NK-92 (cell line): ENCODE results near the gene RNASEH1.
"Not testable (repeated sequence)": the region's sequence is repeated elsewhere in the genome, so short reads cannot be mapped to it uniquely, and the experiment has no call there.

Source experiments
- DNase-seq: peaks from one replicate; lab custom pipeline; 2025; ENCODE audit not compliant: unreplicated experiment; lab: John Stamatoyannopoulos, UW

RNASEH1 gene

DNA sequence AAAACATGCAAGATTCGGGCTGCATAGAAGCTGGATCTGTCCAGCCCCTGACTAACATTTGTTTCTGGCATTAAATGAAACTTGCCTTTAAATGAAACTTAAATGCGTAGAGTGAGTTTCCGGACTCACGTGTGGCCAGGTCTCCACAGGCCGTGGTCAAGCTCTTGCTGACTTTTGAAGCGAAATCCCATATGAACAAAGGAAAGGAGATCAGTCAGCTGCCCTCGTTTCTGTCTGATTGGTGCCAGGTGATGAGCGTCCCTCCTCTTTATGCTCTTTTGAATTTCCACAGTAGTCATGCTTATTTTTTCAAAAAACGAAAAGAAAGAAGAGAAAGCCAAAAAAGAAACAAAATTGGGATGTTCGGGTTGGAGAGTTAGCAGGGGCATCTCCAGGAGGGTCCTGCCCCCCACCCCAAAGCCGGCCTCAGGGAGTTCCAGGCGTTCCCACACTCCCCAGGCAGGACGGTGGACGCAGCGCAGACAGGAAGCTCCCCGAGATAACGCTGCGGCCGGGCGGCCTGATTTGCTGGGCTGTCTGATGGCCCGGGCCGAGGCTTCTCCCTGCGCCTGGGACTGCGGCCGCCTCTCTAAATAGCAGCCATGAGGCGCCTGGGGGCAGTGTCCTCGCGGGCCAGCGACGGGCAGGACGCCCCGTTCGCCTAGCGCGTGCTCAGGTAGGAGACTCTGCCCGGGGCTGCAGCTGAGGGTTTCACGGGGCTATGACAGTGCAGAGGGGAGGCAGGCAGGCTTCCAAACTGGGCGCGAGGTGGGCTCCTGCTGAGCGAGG, 36.6 kb upstream of the RNASEH1 start, which contains the start of gene COLEC11:
COLEC11 (plus strand) TSS at position 620 of the 789 bp plus-strand sequence. CDS start 9,229 bp downstream, outside the sequence.
- DNase-seq: no peak

DNA sequence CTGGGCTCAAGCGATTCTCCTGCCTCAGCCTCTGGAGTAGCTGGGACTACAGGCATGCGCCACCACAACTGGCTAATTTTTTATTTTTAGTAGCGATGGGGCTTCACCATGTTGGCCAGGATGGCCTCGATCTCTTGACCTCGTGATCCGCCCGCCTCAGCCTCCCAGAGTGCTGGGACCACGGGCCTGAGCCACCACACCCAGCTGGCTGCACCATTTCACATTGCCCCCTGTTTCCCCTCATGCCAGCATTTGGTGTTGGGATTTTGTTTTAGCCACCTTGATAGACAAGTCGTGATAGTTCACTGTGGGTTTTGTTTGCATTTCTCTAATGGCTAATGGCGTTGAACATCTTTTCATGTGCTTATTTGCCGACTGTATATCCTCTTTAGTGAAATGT, 31.0 kb upstream of the RNASEH1 start:
- no peak for DNase-seq

DNA sequence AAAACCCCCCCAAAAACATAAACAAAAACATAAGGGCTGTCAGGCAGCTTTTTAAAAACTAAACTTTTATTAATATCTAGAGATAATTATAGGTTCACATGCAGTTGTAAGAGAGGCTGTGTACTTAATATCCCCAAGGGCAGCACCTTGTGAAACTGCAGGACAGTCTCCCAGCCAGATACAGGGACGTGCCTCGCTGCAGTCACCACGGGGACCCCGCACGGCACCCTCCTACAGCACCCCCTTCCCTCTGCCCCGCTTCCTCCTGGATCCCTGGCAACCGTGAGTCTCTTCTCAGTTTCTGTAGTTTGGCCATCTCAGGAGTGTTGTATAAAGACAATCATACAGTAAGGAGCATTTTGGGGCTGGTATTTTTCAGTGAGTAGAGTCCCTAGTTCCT, 30.0 kb upstream of the RNASEH1 start:
- DNase-seq: no peak

DNA sequence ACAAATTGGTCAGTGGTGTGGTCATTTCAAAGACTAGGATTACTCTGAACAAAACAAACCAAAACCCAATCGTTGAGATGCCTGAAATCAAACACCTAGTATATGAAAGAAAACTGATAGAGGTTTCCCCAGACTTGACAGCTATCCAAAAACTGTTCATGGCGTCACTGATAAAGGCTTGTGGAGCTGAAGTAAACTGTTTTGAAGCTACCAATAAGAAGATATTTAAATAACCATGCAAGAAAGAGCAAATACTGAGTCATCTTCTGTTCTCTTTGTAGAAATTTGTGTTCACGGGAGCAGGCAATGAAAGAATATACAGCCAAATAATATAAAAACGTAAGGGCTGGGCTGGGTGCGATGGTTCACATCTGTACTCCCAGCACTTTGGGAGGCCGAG, 29.3 kb upstream of the RNASEH1 start:
- no peak for DNase-seq

DNA sequence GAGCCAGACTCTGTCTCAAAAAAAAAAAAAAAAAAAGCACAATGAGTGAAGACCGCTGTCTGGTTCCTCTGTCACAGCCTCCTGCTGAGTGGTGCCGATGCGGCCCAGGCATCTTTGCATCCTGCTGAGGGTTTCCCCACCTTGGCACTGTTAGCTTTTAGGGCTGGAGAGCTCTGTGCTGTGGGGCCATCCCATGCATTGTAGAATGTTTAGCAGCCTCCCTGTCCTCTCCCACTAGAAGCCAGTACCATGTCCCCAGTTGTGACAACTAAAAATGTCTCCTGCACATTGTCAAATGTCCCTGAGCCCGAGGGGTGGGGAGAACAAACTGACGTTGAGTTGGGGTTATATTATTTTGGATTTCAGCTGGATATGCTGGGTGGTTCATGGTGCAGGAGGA, 28.9 kb upstream of the RNASEH1 start:
- DNase-seq: no peak

DNA sequence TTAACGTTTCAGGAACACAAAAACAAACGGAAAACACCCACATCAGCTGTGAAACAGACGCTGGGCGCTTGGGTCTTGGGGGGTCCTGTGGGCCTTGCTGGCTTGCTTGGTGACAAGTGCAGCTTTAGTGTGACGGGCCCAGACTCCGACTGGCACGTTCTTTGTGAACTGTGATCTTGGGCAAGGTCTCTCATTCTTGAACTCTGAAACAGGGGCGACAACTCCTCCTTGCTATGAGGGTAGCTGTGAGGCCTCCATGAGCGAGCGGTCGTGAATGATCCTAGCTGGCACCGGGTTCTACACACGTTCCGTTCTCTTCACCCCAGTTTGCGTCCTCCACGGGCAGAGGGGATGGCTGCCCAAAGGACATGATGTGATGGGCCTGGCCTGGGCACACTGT, 28.1 kb upstream of the RNASEH1 start:
- DNase-seq: no peak

DNA sequence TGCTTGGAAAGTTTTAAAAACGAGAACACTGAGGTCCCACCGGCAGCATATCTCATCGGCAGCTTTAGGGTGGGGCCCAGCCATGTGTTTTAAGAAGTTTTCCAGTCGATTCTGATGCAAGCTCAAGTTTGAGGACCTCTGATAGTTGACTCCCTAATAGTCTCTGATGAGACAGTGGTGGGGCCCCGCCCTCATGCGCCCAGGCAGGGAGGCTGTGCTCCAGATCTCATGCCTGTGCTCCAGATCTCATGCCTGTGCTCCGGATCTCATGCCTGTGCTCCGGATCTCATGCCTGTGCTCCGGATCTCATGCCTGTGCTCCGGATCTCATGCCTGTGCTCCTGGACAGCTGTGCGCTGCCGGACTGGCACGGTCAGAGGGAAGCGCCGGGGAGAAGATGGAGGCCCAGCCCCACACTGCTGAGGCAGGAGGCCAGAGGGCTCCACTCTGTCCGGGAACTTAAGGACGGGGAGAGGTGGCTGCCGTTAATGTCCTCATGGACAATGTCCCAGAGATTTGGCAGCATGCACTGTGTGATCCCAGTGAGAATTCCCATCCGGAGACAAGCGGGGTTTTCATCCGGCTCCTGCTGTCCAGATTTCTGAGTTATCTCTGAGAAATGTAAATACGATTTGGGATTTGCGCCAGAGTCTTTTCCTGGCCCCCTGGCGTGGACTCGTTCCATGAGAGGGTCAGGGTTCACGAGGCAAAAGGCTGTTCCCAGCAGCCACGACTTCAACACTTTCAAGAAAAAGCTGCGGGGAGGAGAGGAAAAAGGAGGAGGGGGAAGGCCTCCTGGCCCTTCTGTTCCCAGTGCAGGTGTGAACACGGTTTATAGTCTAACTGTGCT, 27.4 kb upstream of the RNASEH1 start:
- no peak for DNase-seq

DNA sequence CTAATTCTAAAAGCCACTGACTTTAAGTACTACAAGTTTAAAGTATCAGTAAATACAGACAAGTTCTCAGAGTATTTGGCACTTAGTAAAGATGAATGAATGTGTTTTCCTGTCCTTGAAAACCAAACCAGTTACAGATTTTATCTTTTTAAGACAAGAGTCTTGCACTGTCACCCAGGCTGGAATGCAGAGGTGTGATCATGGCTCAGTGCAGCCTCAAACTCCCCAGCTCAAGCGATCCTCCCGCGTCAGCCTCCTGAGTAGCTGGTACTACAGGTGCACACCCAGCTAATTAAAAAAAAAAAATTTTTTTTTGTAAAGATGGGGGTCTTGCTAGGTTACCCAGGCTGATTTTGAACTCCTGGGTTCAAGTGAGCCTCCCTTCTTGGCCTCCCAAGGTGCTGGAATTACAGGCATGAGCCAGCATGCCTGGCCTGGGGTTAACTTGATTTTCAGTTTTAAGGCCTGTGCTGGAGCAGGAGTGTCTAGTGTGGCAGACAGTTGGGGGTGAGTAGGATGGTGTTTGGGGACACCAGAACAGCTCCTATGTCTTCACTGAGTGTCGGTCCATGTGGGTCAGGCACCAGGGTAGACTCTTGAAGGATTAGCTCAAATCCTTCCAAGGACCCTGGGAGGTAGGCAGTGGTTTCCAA, 26.6 kb upstream of the RNASEH1 start:
- DNase-seq: no peak

DNA sequence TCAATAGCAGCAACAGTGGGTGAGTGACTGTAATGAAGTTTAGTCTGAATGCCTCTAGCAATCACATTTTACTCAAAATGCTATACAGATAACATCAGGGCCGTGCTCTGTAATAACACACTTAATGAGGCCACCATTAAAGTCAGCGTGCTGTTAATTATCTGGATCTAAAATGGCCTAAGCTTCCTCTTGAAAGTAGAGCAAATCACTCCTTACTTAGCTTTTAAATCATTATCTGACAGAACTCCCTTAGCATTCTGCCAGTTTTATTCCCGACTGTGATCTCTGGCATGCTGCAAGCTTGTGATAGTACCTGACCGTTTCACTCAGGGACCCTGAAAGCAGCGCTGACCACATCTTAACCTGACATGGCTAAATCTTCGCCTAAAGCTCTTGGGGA, 25.9 kb upstream of the RNASEH1 start:
- DNase-seq: no peak

DNA sequence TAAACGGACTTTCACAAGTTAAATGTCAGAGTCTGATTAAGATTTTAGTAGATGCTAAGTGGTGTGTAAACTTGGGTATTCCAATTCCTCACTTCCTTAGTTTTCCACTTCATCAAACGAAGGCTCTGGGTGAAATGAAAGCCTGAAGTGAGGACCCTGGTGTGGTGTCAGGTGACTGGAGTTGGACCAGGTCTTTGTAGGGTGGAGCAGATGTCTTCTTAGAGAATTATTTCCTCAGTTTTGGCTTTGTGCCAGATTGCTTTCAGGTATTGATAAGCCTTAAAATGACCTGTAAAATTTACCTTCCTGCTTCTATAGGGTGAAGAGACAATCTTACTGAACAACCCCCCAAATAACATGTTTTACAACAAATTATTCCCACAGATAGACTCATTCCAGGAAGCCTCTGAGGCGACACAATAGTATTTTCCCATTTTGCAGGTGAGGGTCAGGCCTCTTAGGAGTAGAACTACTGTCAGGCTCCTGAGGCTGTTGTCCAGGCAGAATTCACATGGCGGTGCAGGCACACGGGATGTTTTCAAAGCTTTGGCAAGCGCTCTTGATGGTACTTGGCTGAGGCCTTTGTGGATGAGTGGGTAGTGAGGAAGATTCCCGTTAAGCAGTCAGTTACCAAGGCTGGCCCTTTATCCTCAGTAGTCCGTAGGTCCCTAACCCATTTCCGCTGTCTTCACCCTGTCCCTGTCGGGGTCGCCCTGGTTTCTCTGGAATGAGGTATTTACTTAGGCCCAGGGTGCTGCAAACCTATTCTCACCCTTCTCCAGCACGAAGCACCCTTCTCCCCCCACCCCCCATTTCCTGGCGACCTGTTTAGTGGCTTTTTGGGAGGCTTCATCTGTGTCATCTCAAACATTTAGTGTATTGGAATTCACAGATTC, 23.5 kb upstream of the RNASEH1 start:
- no peak for DNase-seq

DNA sequence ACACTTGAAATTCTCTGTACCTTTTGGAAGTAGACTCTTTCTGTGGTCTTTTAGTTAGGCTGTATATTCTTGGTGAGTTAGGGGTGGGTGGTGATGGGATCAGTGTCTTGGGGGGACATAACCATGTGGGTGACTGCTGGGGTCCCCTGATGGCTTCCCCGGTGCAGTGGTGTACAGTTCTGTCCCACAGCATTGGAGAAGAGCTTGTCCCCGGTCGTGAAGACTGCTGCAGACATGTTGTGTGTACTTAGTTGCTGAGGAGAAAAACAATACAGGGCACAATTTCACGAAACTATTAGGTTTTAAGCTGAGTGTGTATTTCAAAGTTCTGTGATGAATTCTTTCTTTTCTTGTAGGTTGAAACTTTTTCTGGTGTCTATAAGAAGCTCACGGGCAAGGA, 22.3 kb upstream of the RNASEH1 start:
- no peak for DNase-seq

DNA sequence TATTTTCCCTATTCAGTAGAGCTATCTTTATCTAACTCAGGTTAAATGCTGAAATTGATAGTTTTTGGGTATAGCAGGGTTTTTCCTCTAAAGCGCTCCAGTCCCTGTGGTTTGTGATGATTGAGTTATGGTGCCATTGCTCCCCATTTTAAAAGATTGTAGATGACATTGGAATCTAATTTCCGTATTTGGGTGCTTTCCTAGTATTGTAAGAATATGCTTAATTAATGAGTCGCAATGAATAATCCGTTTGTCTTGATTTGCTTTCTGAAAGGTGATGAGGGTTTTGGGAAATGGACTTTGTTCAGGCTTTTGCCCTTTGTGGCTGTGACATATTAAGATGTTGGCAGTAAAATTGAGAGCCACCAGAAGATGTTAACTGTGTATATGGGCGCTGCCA, 20.9 kb upstream of the RNASEH1 start:
- no peak for DNase-seq

DNA sequence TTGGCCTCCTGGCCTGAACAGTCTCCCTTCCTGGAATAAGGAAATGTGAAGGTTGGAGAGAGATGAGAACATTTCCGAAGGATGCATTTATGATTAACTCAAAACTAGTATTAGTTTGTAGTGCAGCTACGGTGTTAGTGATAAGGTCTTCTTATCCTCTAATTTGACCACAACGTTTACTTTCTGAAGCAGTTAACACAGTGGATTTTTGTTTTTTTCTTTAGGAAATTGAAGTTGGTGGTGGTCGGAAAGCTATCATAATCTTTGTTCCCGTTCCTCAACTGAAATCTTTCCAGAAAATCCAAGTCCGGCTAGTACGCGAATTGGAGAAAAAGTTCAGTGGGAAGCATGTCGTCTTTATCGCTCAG, 18.1 kb upstream of the RNASEH1 start:
- not testable (repeated sequence) for DNase-seq

DNA sequence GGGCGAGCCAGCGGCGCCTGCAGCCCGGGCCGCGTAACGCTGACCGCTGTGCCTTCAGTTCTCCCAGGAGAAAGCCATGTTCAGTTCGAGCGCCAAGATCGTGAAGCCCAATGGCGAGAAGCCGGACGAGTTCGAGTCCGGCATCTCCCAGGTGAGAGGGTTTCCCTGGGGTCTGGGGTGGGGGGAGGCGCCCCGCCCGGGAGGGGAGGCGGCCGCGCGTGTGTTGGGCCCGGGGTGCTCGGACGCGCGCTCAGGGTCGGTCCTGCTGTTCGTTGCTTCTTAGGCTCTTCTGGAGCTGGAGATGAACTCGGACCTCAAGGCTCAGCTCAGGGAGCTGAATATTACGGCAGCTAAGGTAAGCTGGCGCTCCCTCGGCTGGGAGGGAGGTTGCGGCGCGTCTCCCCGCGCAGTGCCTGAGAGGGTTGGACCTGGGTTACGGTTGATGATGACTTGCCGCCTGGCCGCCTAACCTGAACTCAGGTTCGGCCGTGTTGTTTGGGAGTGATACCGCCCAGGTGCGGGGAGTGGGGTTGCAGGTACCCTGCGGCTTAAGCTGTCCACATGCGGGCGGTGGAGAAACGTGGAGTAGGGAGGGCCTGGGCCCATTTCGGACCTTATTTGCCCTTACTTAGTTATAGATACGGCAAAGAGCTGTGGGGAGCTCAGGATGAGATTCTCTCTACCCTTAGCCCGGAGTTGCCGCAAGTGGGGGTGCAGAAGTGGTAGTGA, 17.6 kb upstream of the RNASEH1 start:
- DNase-seq: no peak

DNA sequence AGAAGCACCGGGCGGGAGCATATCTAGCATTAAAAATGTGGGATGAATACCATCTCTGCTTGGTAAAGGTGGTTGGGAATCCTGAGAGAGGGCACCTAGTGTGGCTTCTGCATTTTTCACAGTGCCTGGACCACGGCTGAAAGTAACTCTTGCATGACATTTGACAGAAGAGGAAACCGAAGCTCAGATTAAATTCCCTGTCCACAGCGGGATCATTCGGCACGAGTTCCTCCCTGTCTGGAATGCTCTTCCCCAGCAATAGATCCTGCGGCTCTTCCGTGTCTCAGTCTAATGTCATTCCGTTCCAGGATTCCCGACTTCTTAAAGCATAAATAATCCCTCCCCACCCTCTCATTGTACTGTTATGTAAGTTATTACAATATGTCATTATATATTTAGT, 16.0 kb upstream of the RNASEH1 start:
- no peak for DNase-seq

DNA sequence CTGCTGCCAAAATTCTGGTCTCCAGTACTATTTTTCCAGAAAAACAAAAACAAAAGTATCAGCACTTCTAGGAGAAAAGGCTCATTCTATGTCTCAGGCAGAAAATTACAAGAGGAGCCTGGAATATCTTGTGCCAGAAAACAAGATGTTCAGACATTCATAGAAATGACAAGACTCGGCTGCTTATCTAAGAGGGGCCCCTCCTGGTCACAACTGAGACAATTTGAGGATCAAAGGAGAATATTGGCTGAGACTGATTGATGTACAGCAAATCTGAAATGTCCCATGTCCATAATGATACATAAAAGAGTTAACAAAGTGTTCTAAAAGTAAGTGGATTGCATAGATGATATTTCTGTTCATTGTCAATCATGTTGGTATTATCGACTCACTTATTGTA, 14.5 kb upstream of the RNASEH1 start:
- no peak for DNase-seq

DNA sequence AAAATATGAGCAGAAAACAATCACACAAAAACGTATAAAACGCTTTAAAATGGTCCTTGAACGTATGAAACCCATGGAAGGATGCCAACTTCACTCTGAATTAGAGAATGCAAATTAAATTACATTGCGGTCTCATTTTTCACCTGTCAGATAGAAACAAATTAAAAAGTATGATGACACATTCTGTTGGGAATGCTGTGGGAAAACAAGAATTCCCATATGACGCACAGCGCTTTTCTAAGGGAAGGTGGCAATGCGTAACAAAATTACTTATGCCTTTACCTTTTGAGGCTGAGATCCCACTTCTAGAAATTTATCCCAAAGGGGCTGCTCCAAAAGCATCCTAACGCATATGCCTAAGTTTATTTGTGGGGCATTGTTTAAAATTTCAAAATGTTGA, 13.2 kb upstream of the RNASEH1 start:
- no peak for DNase-seq

DNA sequence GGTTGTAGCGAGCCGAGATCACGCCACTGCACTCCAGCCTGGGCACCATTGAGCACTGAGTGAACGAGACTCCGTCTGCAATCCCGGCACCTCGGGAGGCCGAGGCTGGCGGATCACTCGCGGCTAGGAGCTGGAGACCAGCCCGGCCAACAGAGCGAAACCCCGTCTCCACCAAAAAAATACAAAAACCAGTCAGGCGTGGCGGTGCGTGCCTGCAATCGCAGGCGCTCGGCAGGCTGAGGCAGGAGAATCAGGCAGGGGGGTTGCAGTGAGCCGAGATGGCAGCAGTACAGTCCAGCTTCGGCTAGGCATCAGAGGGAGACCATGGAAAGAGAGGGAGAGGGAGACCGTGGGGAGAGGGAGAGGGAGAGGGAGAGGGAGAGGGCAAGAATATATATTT, 11.5 kb upstream of the RNASEH1 start:
- DNase-seq: not testable (repeated sequence)

DNA sequence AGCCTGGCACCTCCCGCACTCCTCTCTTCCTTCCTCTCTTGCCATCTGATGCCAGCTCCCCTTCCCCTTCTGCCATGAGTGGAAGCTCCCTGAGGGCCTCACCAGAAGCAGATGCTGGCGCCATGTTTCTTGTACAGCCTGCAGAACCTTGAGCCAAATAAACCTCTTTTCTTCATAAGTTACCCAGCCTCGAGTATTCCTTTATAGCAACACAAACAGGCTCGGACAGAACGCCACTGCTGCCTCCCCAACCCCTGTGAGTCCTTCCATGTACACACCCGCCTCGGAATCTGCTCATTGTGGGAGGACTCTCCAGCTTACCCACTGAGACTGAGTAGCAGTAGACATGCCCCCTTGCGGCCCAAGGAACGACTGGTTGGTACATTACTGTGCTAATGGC, 8.7 kb upstream of the RNASEH1 start:
- DNase-seq: no peak

DNA sequence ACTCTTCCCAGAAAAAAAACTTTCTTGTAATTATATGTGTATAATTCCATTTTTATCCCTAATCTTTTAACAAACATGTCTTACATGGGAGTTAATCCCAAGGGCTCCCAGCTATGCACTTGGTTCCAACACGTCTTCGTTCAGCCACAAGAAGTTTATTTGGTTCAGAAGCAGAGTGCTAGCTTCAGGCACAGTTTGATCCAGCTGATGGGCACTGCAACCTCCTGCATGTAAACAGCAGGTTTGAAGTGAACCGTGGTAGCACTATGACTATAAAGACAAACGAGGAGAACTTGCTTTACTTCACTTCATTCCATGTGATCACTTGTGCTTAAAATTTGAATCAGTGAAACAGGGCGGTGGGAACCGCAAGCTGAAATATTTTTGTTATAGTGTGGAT, 7.0 kb upstream of the RNASEH1 start:
- DNase-seq: no peak
